ENCODE data around the gene SPATA31A6.
"Not testable (repeated sequence)": the region's sequence is repeated elsewhere in the genome, so short reads cannot be mapped to it uniquely, and the experiment has no call there.

DNA sequence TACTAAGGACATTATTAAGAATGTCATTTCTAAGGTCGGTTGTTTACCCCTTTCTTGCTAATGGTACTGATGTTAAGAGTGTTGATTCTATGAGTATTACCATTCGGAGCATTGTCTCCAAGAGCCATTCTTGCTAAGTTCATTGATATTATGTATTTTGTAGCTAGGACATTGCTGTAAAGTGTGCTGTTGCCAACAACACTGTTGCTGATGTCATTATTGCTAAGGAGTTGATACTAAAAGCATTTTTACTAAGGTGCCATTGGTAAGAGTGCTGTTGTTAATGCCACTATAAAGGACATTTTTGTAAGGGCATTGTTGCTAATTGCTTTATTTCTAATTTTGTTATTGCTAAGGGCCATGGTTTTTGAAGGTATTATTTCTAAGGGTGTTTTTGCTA lies 55.4 kb downstream of the SPATA31A6 start:
- TF ChIP-seq EZH2 (IDR thresholded peaks at IDR 0.05; ENCODE audit: insufficient read depth, poor library complexity, severe bottlenecking); EZH2phosphoT487 (IDR thresholded peaks at IDR 0.05; ENCODE audit: insufficient read depth, low read depth): not testable (repeated sequence)

Measured in GM23248 (cell line).